KMS-11 (cell line): Measurements from ENCODE around the gene KIF26A.
"Not testable (repeated sequence)": the region's sequence is repeated elsewhere in the genome, so short reads cannot be mapped to it uniquely, and the experiment has no call there.

Experiments
- H2AFZ ChIP-seq: fragments of 200-600 bp; sonication (generic); 2 replicates; pipeline ENCODE4 v1.6.1; 2016; ENCODE audit warnings: antibody characterized with exemption, mixed run types, low read depth
- H3K27ac ChIP-seq: fragments of 200-600 bp; sonication (generic); 2 replicates; pipeline ENCODE4 v1.6.1; 2016; ENCODE audit warnings: mild to moderate bottlenecking, mixed run types
- H3K27me3 ChIP-seq: fragments of 200-600 bp; sonication (generic); 2 replicates; pipeline ENCODE4 v1.6.1; 2017; ENCODE audit warnings: mild to moderate bottlenecking, low read depth, mixed run types, moderate library complexity; ENCODE audit not compliant: insufficient read depth
- H3K36me3 ChIP-seq: fragments of 200-600 bp; sonication (generic); 2 replicates; pipeline ENCODE4 v1.6.1; 2017; ENCODE audit warnings: mild to moderate bottlenecking, mixed run types; ENCODE audit not compliant: insufficient read depth
- H3K4me1 ChIP-seq: fragments of 200-600 bp; sonication (generic); 2 replicates; pipeline ENCODE4 v1.6.1; 2016; ENCODE audit warnings: mild to moderate bottlenecking, low read depth, mixed run types; ENCODE audit not compliant: poor library complexity, severe bottlenecking
- H3K4me2 ChIP-seq: fragments of 200-600 bp; sonication (generic); 2 replicates; pipeline ENCODE4 v1.7.0; 2016; ENCODE audit warnings: mild to moderate bottlenecking, mixed run types
- H3K4me3 ChIP-seq: fragments of 200-600 bp; sonication (generic); IDR thresholded peaks from 2 replicates; pipeline ENCODE4 v1.6.1; 2017; ENCODE audit warnings: low read depth, low read length, mixed read lengths; ENCODE audit not compliant: insufficient read depth
- H3K79me2 ChIP-seq: fragments of 200-600 bp; sonication (generic); 2 replicates; pipeline ENCODE4 v1.6.1; 2016; ENCODE audit warnings: low read depth, mixed run types; ENCODE audit not compliant: insufficient read depth
- H3K9ac ChIP-seq: fragments of 200-600 bp; sonication (generic); 2 replicates; pipeline ENCODE4 v1.6.1; 2016; ENCODE audit warnings: mild to moderate bottlenecking, mixed run types
- H4K20me1 ChIP-seq: fragments of 200-600 bp; sonication (generic); 2 replicates; pipeline ENCODE4 v1.6.1; 2016; ENCODE audit warnings: mild to moderate bottlenecking, mixed run types; ENCODE audit not compliant: insufficient read depth
- CTCF ChIP-seq: fragments of 200-600 bp; sonication (generic); conservative IDR thresholded peaks from 2 replicates; pipeline ENCODE4 v1.6.1; 2017; ENCODE audit warnings: low read depth, mild to moderate bottlenecking, antibody characterized with exemption, low read length, moderate library complexity, mixed read lengths

The KIF26A gene

GRCh38 chr14:104224131-104224505 lies 85.7 kb downstream of the KIF26A start:
- Histone ChIP-seq H3K27ac (no peak overlapping the region), H3K4me1 (no peaks in the 10 kb centered on the region), H3K4me2 (no peak overlapping the region), H4K20me1 (no peaks in the 10 kb centered on the region), H2AFZ (no peak overlapping the region), H3K79me2 (no peaks in the 10 kb centered on the region), H3K9ac (no peak overlapping the region), H3K4me3 (no peak overlapping the region), H3K36me3 (no peaks in the 10 kb centered on the region), H3K27me3 (peaks cover 2% of the 10 kb centered on the region; the same call in 1 of the 2 replicates)
- TF ChIP-seq CTCF, result no peak

DNA sequence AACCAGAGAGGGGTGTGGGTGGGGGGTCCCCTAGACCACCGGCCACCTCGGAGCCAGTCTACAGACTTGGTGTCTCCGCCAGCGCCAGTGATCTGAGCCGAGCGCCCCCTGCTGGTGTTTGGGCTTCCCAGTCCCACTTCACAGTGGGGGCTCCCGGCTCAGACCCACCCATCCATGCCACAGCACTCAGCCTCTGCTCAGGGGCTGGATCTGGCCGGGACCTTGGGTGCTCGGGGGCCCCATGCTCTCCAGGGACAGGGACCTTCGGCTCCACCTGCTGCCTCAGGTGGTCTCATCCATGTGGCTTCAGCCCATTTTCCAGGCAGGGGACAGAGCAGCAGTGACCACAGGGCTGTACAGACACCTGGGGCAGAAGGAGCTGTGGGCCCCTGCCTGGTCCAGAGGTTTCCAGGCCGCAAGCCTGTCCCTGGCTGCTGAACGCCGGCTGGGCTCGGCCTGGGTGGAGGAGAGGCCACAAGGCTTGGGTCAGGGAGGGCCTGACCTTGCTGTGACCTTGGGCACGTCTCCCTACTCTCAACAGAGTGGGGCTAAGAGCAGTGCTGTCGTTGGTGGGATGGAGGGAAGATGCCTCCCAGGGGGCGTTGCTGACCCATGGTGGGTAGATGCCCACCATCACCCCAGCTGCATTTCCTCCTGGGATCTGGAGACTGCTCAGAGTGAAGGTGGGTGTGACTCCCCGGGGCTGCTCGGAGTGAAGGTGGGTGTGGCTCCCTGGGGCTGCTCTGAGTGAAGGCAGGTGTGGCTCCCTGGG lies 86.3 kb downstream of the KIF26A start:
- Histone ChIP-seq H3K27ac (no peak overlapping the region), H3K4me1 (no peaks in the 10 kb centered on the region), H3K9ac (no peak overlapping the region), H3K4me3 (no peak overlapping the region), H3K27me3 (peaks cover 2% of the 10 kb centered on the region; the same call in 1 of the 2 replicates), H3K79me2 (no peaks in the 10 kb centered on the region), H4K20me1 (no peaks in the 10 kb centered on the region), H3K4me2 (no peak overlapping the region), H3K36me3 (no peaks in the 10 kb centered on the region), H2AFZ (no peak overlapping the region)
- TF ChIP-seq CTCF, result no peak

DNA sequence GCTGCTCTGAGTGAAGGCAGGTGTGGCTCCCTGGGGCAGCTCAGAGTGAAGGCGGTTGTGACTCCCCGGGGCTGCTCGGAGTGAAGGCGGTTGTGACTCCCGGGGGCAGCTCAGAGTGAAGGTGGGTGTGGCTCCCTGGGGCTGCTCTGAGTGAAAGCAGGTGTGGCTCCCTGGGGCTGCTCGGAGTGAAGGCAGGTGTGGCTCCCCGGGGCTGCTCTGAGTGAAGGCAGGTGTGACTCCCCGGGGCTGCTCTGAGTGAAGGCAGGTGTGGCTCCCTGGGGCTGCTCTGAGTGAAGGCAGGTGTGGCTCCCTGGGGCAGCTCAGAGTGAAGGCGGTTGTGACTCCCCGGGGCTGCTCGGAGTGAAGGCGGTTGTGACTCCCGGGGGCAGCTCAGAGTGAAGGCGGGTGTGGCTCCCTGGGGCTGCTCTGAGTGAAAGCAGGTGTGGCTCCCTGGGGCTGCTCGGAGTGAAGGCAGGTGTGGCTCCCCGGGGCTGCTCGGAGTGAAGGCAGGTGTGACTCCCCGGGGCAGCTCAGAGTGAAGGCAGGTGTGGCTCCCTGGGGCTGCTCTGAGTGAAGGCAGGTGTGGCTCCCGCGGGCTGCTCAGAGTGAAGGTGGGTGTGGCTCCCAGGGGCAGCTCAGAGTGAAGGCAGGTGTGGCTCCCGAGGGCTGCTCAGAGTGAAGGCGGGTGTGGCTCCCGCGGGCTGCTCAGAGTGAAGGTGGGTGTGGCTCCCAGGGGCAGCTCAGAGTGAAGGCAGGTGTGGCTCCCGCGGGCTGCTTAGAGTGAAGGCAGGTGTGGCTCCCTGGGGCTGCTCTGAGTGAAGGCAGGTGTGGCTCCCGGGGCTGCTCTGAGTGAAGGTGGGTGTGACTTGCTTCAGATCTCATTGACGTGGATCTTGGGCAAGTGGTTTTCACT lies 87.1 kb downstream of the KIF26A start:
- not testable (repeated sequence) for H3K4me3 ChIP-seq, H3K4me2 ChIP-seq, H3K4me1 ChIP-seq, H3K36me3 ChIP-seq, H3K79me2 ChIP-seq, H3K9ac ChIP-seq, H3K27ac ChIP-seq, H2AFZ ChIP-seq, H4K20me1 ChIP-seq, H3K27me3 ChIP-seq

- H2AFZ ChIP-seq, result no peak overlapping the region
- no peaks in the 10 kb centered on the region for H3K27me3 ChIP-seq
- no peak overlapping the region for H3K27ac ChIP-seq
- no peak overlapping the region for H3K9ac ChIP-seq
- no peak overlapping the region for H3K4me3 ChIP-seq
- H3K4me2 ChIP-seq, result no peak overlapping the region
- no peaks in the 10 kb centered on the region for H4K20me1 ChIP-seq
- no peak for TF ChIP-seq CTCF
- no peaks in the 10 kb centered on the region for H3K36me3 ChIP-seq
- no peaks in the 10 kb centered on the region for H3K4me1 ChIP-seq
- H3K79me2 ChIP-seq, result no peaks in the 10 kb centered on the region
Measured at GRCh38 chr14:104226421-104227383, 88.3 kb downstream of the KIF26A start.
